ENCODE measurements around the gene TINAGL1. TPM values are rescaled to one million over a fixed set of nuclear protein-coding genes. Genes with fewer than 3 reads are reported as not detected.
A peak's percentile ranks its signal among the peaks of the same experiment; 100 is the strongest.

Gene TINAGL1
- total RNA-seq, 1 donor from 2014 or later, result 5.7 TPM

DNA sequence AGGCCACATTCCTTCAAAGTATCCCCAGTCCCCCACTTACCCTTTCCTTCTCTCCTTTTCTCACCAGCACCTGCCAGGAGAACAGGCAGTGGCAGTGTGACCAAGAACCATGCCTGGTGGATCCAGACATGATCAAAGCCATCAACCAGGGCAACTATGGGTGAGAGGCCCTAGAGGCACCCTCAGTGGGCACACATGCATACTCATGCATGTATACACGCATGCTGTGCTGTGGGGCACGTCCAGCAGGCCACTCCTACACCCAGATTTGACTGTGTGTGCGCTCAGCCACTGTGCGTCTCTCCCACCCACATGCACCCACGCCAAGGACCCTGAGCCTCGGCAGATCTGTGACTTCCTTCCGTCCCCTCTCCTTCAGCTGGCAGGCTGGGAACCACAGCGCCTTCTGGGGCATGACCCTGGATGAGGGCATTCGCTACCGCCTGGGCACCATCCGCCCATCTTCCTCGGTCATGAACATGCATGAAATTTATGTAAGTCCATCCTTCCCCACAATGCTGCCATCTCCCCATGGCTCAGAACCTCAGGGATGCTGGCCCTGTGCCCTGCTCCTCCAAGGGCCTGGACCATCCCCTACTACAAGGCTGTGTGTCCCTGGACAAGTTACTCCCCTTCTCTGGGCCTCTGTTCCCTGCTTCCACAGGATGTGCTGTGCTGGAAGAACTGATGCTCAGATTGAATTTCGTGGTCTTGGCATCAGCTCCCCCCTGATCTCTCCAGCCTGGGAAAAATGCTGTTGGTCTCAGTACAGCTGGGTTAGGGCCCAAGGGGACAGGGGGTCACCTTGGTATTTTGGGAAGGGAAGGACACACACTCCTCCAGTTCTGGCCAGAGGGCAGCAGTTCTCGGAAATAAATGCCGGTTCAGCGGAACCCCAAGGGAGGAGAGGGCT, 7.0 kb downstream of the TINAGL1 start:
- Histone ChIP-seq H3K9ac (ENCODE audit: low read length) (no peak overlapping the region), H3K4me1 (ENCODE audit: insufficient read depth, low read length) (peaks cover 31% of the 10 kb centered on the region), H3K27me3 (ENCODE audit: insufficient read depth, low read length) (no peaks in the 10 kb centered on the region), H3K79me2 (ENCODE audit: insufficient read depth, low read length) (no peaks in the 10 kb centered on the region), H2AFZ (ENCODE audit: low read depth, low read length) (no peak overlapping the region), H3K4me3 (ENCODE audit: insufficient read depth, low read depth, low read length) (no peak overlapping the region), H3K4me2 (ENCODE audit: low read length) (no peak overlapping the region), H3K27ac (ENCODE audit: low read depth, low read length) (no peak overlapping the region), H4K20me1 (ENCODE audit: insufficient read depth, low read length) (no peaks in the 10 kb centered on the region), H3K36me3 (ENCODE audit: insufficient read depth, low read length) (no peaks in the 10 kb centered on the region), H3K9me3 (ENCODE audit: insufficient read depth, low read depth, low read length) (no peaks in the 10 kb centered on the region)
- peaks cover 3% of the 10 kb centered on the region for H3K36me3 Mint-ChIP-seq (ENCODE audit: low read depth, unreplicated experiment)
- H3K4me3 Mint-ChIP-seq (ENCODE audit: unreplicated experiment), result no peak overlapping the region
- no peak for TF ChIP-seq EZH2 (IDR thresholded peaks at IDR 0.05; ENCODE audit: insufficient read depth, low read length)
- TF ChIP-seq, protein P1, sequence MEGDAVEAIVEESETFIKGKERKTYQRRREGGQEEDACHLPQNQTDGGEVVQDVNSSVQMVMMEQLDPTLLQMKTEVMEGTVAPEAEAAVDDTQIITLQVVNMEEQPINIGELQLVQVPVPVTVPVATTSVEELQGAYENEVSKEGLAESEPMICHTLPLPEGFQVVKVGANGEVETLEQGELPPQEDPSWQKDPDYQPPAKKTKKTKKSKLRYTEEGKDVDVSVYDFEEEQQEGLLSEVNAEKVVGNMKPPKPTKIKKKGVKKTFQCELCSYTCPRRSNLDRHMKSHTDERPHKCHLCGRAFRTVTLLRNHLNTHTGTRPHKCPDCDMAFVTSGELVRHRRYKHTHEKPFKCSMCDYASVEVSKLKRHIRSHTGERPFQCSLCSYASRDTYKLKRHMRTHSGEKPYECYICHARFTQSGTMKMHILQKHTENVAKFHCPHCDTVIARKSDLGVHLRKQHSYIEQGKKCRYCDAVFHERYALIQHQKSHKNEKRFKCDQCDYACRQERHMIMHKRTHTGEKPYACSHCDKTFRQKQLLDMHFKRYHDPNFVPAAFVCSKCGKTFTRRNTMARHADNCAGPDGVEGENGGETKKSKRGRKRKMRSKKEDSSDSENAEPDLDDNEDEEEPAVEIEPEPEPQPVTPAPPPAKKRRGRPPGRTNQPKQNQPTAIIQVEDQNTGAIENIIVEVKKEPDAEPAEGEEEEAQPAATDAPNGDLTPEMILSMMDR (IDR thresholded peaks at IDR 0.05; ENCODE audit: insufficient read depth, low read depth, low read length), result no peak
- DNase-seq (ENCODE audit: low read depth) (no peak), FAIRE-seq (no peak)
- H3K27ac Mint-ChIP-seq (ENCODE audit: unreplicated experiment), result no peak overlapping the region
- no peaks in the 10 kb centered on the region for H3K9me3 Mint-ChIP-seq (ENCODE audit: unreplicated experiment)
- H3K27me3 Mint-ChIP-seq (ENCODE audit: low read depth, unreplicated experiment), result peaks cover 32% of the 10 kb centered on the region
- H3K4me1 Mint-ChIP-seq (ENCODE audit: low read depth, unreplicated experiment), result peaks cover 11% of the 10 kb centered on the region

DNA sequence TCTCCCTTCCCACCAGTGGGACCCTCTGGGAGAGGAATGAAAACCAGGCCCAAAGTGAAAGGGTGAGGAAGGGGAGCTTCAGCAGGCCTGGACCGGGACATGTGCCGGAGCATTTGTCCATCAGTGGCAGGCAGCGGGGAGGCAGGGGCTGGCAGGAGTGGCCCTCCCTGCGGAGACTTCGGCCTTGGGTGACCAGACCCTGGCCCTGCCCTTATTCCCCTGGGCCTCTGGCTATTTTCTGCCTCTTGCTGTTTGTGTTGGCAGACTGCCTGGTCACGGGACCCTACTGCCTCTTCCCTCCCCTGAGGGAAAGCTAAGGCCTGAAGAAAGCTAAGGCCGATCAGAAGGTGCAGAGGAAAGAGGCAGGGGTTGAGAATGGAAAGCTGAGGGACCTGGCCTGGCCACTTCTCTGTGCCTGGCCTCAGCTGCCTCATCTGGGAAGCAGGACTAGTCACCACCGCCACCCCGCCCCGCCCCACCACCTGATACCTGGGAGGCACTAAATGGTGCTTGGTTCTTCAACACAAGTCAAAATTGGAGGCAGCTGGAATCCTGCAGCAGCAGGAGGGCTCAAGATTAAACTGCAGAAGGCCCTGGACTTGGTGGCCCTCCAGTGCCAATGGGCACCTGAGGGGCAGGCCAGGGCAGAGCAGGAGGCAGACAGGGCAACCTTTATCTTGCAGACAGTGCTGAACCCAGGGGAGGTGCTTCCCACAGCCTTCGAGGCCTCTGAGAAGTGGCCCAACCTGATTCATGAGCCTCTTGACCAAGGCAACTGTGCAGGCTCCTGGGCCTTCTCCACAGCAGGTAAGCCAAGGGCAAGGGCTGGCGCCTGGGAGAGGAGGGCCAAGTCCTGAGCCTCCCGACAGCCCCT, 7.9 kb downstream of the TINAGL1 start:
- Mint-ChIP-seq H3K4me1 (ENCODE audit: low read depth, unreplicated experiment) (peaks cover 11% of the 10 kb centered on the region), H3K9me3 (ENCODE audit: unreplicated experiment) (no peaks in the 10 kb centered on the region), H3K36me3 (ENCODE audit: low read depth, unreplicated experiment) (peaks cover 3% of the 10 kb centered on the region), H3K27ac (ENCODE audit: unreplicated experiment) (no peak overlapping the region), H3K27me3 (ENCODE audit: low read depth, unreplicated experiment) (peaks cover 33% of the 10 kb centered on the region), H3K4me3 (ENCODE audit: unreplicated experiment) (no peak overlapping the region)
- Histone ChIP-seq H3K4me1 (ENCODE audit: insufficient read depth, low read length) (peaks cover 37% of the 10 kb centered on the region), H4K20me1 (ENCODE audit: insufficient read depth, low read length) (no peaks in the 10 kb centered on the region), H3K4me3 (ENCODE audit: insufficient read depth, low read depth, low read length) (no peak overlapping the region), H3K27ac (ENCODE audit: low read depth, low read length) (no peak overlapping the region), H3K36me3 (ENCODE audit: insufficient read depth, low read length) (no peaks in the 10 kb centered on the region), H3K79me2 (ENCODE audit: insufficient read depth, low read length) (no peaks in the 10 kb centered on the region), H3K9me3 (ENCODE audit: insufficient read depth, low read depth, low read length) (no peaks in the 10 kb centered on the region), H2AFZ (ENCODE audit: low read depth, low read length) (no peak overlapping the region), H3K9ac (ENCODE audit: low read length) (no peak overlapping the region), H3K27me3 (ENCODE audit: insufficient read depth, low read length) (no peaks in the 10 kb centered on the region), H3K4me2 (ENCODE audit: low read length) (peak overlapping the region; percentile 50)
- FAIRE-seq, result no peak
- no peak for DNase-seq (ENCODE audit: low read depth)
- TF ChIP-seq, protein P1 (IDR thresholded peaks at IDR 0.05; ENCODE audit: insufficient read depth, low read depth, low read length), result no peak
- TF ChIP-seq EZH2 (IDR thresholded peaks at IDR 0.05; ENCODE audit: insufficient read depth, low read length), result no peak

Data from astrocyte (in vitro differentiated cells and primary cell).